ENCODE results near the gene HLA-DRB1. TPM values are rescaled to one million over a fixed set of nuclear protein-coding genes. Genes with fewer than 3 reads are reported as not detected.

The HLA-DRB1 gene
- total RNA-seq, 1 donor from 2014 or later: 0.93 TPM

GRCh38 chr6:32621372-32621771 is 31.7 kb upstream of the HLA-DRB1 start:
- no peaks in the 10 kb centered on the region for H3K36me3 ChIP-seq (ENCODE audit: insufficient read depth, low read length)
- H3K27me3 Mint-ChIP-seq (ENCODE audit: low read depth, unreplicated experiment): no peaks in the 10 kb centered on the region
- no peak overlapping the region for H3K9ac ChIP-seq (ENCODE audit: low read length)
- no peak overlapping the region for H3K27ac Mint-ChIP-seq (ENCODE audit: unreplicated experiment)
- H3K27me3 ChIP-seq (ENCODE audit: insufficient read depth, low read length): no peaks in the 10 kb centered on the region
- H3K4me3 Mint-ChIP-seq (ENCODE audit: unreplicated experiment): no peak overlapping the region
- H3K4me2 ChIP-seq (ENCODE audit: low read length): no peak overlapping the region
- H3K79me2 ChIP-seq (ENCODE audit: insufficient read depth, low read length): no peaks in the 10 kb centered on the region
- peaks cover 7% of the 10 kb centered on the region for H3K4me1 Mint-ChIP-seq (ENCODE audit: low read depth, unreplicated experiment)
- no peak for TF ChIP-seq EZH2 (IDR thresholded peaks at IDR 0.05; ENCODE audit: insufficient read depth, low read length)
- H3K9me3 ChIP-seq (ENCODE audit: insufficient read depth, low read depth, low read length): no peaks in the 10 kb centered on the region
- DNase-seq (ENCODE audit: low read depth): no peak
- H4K20me1 ChIP-seq (ENCODE audit: insufficient read depth, low read length): no peaks in the 10 kb centered on the region
- H2AFZ ChIP-seq (ENCODE audit: low read depth, low read length): no peak overlapping the region
- peaks cover 1% of the 10 kb centered on the region for H3K36me3 Mint-ChIP-seq (ENCODE audit: low read depth, unreplicated experiment)
- H3K4me3 ChIP-seq (ENCODE audit: insufficient read depth, low read depth, low read length): no peak overlapping the region
- H3K9me3 Mint-ChIP-seq (ENCODE audit: unreplicated experiment): peaks cover 9% of the 10 kb centered on the region
- no peak for FAIRE-seq
- no peak overlapping the region for H3K27ac ChIP-seq (ENCODE audit: low read depth, low read length)
- no peaks in the 10 kb centered on the region for H3K4me1 ChIP-seq (ENCODE audit: insufficient read depth, low read length)

- no peak overlapping the region for H2AFZ ChIP-seq (ENCODE audit: low read depth, low read length)
- no peaks in the 10 kb centered on the region for H4K20me1 ChIP-seq (ENCODE audit: insufficient read depth, low read length)
- Mint-ChIP-seq H3K36me3 (ENCODE audit: low read depth, unreplicated experiment) (peaks cover 1% of the 10 kb centered on the region), H3K4me3 (ENCODE audit: unreplicated experiment) (no peak overlapping the region), H3K27ac (ENCODE audit: unreplicated experiment) (no peak overlapping the region), H3K27me3 (ENCODE audit: low read depth, unreplicated experiment) (no peaks in the 10 kb centered on the region), H3K4me1 (ENCODE audit: low read depth, unreplicated experiment) (peaks cover 2% of the 10 kb centered on the region), H3K9me3 (ENCODE audit: unreplicated experiment) (peaks cover 9% of the 10 kb centered on the region)
- no peaks in the 10 kb centered on the region for H3K36me3 ChIP-seq (ENCODE audit: insufficient read depth, low read length)
- DNase-seq (ENCODE audit: low read depth) (no peak), FAIRE-seq (no peak)
- no peaks in the 10 kb centered on the region for H3K4me1 ChIP-seq (ENCODE audit: insufficient read depth, low read length)
- H3K9me3 ChIP-seq (ENCODE audit: insufficient read depth, low read depth, low read length): no peaks in the 10 kb centered on the region
- no peak overlapping the region for H3K27ac ChIP-seq (ENCODE audit: low read depth, low read length)
- no peak overlapping the region for H3K4me3 ChIP-seq (ENCODE audit: insufficient read depth, low read depth, low read length)
- no peak overlapping the region for H3K9ac ChIP-seq (ENCODE audit: low read length)
- no peak for TF ChIP-seq EZH2 (IDR thresholded peaks at IDR 0.05; ENCODE audit: insufficient read depth, low read length)
- no peaks in the 10 kb centered on the region for H3K79me2 ChIP-seq (ENCODE audit: insufficient read depth, low read length)
- no peak overlapping the region for H3K4me2 ChIP-seq (ENCODE audit: low read length)
- H3K27me3 ChIP-seq (ENCODE audit: insufficient read depth, low read length): peaks cover 2% of the 10 kb centered on the region
Measured at GRCh38 chr6:32617751-32618150, 28.1 kb upstream of the HLA-DRB1 start.

- no peaks in the 10 kb centered on the region for H4K20me1 ChIP-seq (ENCODE audit: insufficient read depth, low read length)
- Mint-ChIP-seq H3K4me1 (ENCODE audit: low read depth, unreplicated experiment) (no peaks in the 10 kb centered on the region), H3K27me3 (ENCODE audit: low read depth, unreplicated experiment) (no peaks in the 10 kb centered on the region), H3K4me3 (ENCODE audit: unreplicated experiment) (no peak overlapping the region), H3K27ac (ENCODE audit: unreplicated experiment) (no peak overlapping the region), H3K36me3 (ENCODE audit: low read depth, unreplicated experiment) (peaks cover 1% of the 10 kb centered on the region), H3K9me3 (ENCODE audit: unreplicated experiment) (peaks cover 9% of the 10 kb centered on the region)
- H3K27me3 ChIP-seq (ENCODE audit: insufficient read depth, low read length): peaks cover 2% of the 10 kb centered on the region
- H3K79me2 ChIP-seq (ENCODE audit: insufficient read depth, low read length): no peaks in the 10 kb centered on the region
- H3K9ac ChIP-seq (ENCODE audit: low read length): no peak overlapping the region
- no peaks in the 10 kb centered on the region for H3K9me3 ChIP-seq (ENCODE audit: insufficient read depth, low read depth, low read length)
- no peak overlapping the region for H3K27ac ChIP-seq (ENCODE audit: low read depth, low read length)
- no peaks in the 10 kb centered on the region for H3K36me3 ChIP-seq (ENCODE audit: insufficient read depth, low read length)
- DNase-seq (ENCODE audit: low read depth) (no peak), FAIRE-seq (no peak)
- no peak overlapping the region for H3K4me2 ChIP-seq (ENCODE audit: low read length)
- H3K4me3 ChIP-seq (ENCODE audit: insufficient read depth, low read depth, low read length): no peak overlapping the region
- TF ChIP-seq CTCF (IDR thresholded peaks at IDR 0.05; ENCODE audit: insufficient read depth, low read depth, low read length) (no peak), EZH2 (IDR thresholded peaks at IDR 0.05; ENCODE audit: insufficient read depth, low read length) (no peak)
- no peak overlapping the region for H2AFZ ChIP-seq (ENCODE audit: low read depth, low read length)
- H3K4me1 ChIP-seq (ENCODE audit: insufficient read depth, low read length): no peaks in the 10 kb centered on the region
Measured at GRCh38 chr6:32615885-32616532, 26.4 kb upstream of the HLA-DRB1 start.

Measured in astrocyte (in vitro differentiated cells and primary cell).